Ovary (tissue), 3 donors: Measurements from ENCODE around the gene OSR1.

ENCODE experiments used
- CTCF ChIP-seq, 3 donors: fragments of 450-650 bp in 2 of 3; fragments of 200-600 bp in 1 of 3; IDR thresholded peaks; one replicate each; pipeline versions ENCODE4 v1.5.1 to v1.8.0; 2016 to 2022; ENCODE audit warnings: antibody characterized with exemption in 3 of 3, mild to moderate bottlenecking in 1 of 3
- EP300 ChIP-seq: sonication (generic); formaldehyde crosslinking; IDR thresholded peaks from one replicate; pipeline ENCODE4 v1.6.1; 2017; ENCODE audit warnings: antibody characterized with exemption
- POLR2A ChIP-seq: fragments of 450-650 bp; IDR thresholded peaks from one replicate; pipeline ENCODE4 v1.6.1; 2017; ENCODE audit warnings: antibody characterized with exemption, mild to moderate bottlenecking, moderate library complexity
- donor health status: DM: no; HTN: no; CAD: no.

- TF ChIP-seq POLR2A, result no peak
- TF ChIP-seq CTCF (IDR thresholded peaks at IDR 0.05), result no peak
- no peak for TF ChIP-seq EP300
Observed at GRCh38 chr2:19336781-19337180, 21.6 kb downstream of the OSR1 start.
